A549 (cell line): ENCODE results near the gene NPY4R2.
"Not testable (repeated sequence)": the region's sequence is repeated elsewhere in the genome, so short reads cannot be mapped to it uniquely, and the experiment has no call there.

Experiments used
- CTCF ChIP-seq: fragments of >200 bp; sonication (Bioruptor Twin); formaldehyde crosslinking; IDR thresholded peaks from 3 replicates; pipeline ENCODE4 v1.5.1; 2016
- EP300 ChIP-seq, 2 experiments: fragments of >200 bp; sonication (Bioruptor Twin); formaldehyde crosslinking; IDR thresholded peaks; 2 replicates in 1 of 2; 3 replicates in 1 of 2; pipeline ENCODE4 v1.6.1; 2016 to 2017
- FOSL2 ChIP-seq, 2 experiments: fragments of 450-650 bp in 1 of 2; fragments of >200 bp in 1 of 2; sonication (Bioruptor Twin) in 1 of 2; formaldehyde crosslinking; IDR thresholded peaks; 2 replicates each; pipeline versions ENCODE4 v1.5.0 to v1.6.1; 2016 to 2020; ENCODE audit warnings: mild to moderate bottlenecking in 1 of 2, moderate library complexity in 1 of 2
- KDM5A ChIP-seq: fragments of 200-600 bp; sonication (generic); IDR thresholded peaks from 2 replicates; pipeline ENCODE4 v1.6.1; 2016; ENCODE audit warnings: antibody characterized with exemption, mild to moderate bottlenecking
- MAFK ChIP-seq: fragments of 450-650 bp; IDR thresholded peaks from 2 replicates; pipeline ENCODE4 v1.6.1; 2014; ENCODE audit not compliant: partially characterized antibody
- MAZ ChIP-seq: fragments of 150-350 bp; IDR thresholded peaks from 2 replicates; pipeline ENCODE4 v1.6.1; 2014; ENCODE audit warnings: antibody characterized with exemption, low read depth, low read length, borderline replicate concordance
- NFE2L2 ChIP-seq: fragments of 150-350 bp; conservative IDR thresholded peaks from 2 replicates; pipeline ENCODE4 v1.6.1; 2014; ENCODE audit warnings: low read length
- POLR2A ChIP-seq: IDR thresholded peaks from 2 replicates; pipeline ENCODE4 v1.6.1; 2012; ENCODE audit warnings: mild to moderate bottlenecking, low read length
- RNF2 ChIP-seq: fragments of 200-600 bp; sonication (generic); IDR thresholded peaks from 2 replicates; pipeline ENCODE4 v1.6.1; 2016; ENCODE audit warnings: low read depth, mild to moderate bottlenecking, antibody characterized with exemption, moderate library complexity, borderline replicate concordance
- ZNF302 ChIP-seq: fragments of 250-450 bp; sonication (Bioruptor Pico); IDR thresholded peaks from 2 replicates; pipeline ENCODE4 v1.9.0; 2021; ENCODE audit warnings: inconsistent platforms, mild to moderate bottlenecking, moderate library complexity
- TF ChIP-seq, protein P1 (sequence below): IDR thresholded peaks from 2 replicates; pipeline ENCODE4 v1.6.1; 2012

- TF ChIP-seq EP300 (IDR thresholded peaks at IDR 0.05); CTCF; MAFK; ZNF302 (CRISPR knock-in tag); MAZ; KDM5A; RNF2; FOSL2 (IDR thresholded peaks at IDR 0.05); FOSL2 (CRISPR knock-in tag; IDR thresholded peaks at IDR 0.05); NFE2L2; POLR2A: not testable (repeated sequence)
- TF ChIP-seq, protein P1, sequence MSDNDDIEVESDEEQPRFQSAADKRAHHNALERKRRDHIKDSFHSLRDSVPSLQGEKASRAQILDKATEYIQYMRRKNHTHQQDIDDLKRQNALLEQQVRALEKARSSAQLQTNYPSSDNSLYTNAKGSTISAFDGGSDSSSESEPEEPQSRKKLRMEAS, result not testable (repeated sequence)
Measured at GRCh38 chr10:47968988-47969387, 50.5 kb downstream of the NPY4R2 start.
